GM12873 (cell line): Measurements from ENCODE around the gene TLE3.

Experiments
- TF ChIP-seq, protein P1 (sequence below): IDR thresholded peaks from 2 replicates; pipeline ENCODE4 v1.5.1; 2012; ENCODE audit warnings: low read depth, mild to moderate bottlenecking, moderate library complexity, low read length, control low read depth; ENCODE audit not compliant: insufficient read depth; ENCODE audit errors: missing control alignments

Gene TLE3

DNA sequence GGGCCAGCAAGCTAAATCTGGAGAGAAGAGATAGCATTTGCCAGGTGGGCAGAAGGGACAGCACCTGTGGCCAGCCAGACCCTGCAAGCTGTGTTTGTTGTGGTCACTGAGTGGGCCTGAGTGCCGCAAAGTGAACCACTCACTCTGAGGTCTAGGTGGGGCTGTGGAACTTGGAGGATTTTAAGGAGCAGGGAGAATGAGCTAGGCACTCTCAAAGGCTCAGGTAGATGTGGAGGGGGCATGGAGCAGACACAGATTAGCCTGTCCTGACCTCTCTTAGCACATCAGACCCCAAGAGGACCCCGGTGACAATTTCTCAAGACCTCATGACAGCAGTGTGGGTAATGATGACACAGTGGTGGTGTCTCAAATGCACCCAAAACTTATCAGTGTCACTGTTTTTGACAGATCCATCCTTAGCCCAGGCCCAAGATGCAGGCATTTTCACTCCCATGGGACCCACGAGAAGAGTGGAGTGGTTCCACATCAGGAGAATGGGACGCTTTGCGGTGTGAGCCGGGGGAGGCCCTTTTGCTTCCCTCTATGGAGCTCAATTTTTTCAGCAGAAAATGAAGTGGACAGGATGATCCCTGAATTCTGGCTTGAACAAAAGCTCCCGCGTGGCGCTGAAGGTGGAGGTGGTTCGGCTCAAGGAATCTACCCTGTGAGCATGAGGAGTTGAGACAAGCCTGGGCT, 43.8 kb upstream of the TLE3 start:
- TF ChIP-seq, protein P1, sequence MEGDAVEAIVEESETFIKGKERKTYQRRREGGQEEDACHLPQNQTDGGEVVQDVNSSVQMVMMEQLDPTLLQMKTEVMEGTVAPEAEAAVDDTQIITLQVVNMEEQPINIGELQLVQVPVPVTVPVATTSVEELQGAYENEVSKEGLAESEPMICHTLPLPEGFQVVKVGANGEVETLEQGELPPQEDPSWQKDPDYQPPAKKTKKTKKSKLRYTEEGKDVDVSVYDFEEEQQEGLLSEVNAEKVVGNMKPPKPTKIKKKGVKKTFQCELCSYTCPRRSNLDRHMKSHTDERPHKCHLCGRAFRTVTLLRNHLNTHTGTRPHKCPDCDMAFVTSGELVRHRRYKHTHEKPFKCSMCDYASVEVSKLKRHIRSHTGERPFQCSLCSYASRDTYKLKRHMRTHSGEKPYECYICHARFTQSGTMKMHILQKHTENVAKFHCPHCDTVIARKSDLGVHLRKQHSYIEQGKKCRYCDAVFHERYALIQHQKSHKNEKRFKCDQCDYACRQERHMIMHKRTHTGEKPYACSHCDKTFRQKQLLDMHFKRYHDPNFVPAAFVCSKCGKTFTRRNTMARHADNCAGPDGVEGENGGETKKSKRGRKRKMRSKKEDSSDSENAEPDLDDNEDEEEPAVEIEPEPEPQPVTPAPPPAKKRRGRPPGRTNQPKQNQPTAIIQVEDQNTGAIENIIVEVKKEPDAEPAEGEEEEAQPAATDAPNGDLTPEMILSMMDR = no peak

DNA sequence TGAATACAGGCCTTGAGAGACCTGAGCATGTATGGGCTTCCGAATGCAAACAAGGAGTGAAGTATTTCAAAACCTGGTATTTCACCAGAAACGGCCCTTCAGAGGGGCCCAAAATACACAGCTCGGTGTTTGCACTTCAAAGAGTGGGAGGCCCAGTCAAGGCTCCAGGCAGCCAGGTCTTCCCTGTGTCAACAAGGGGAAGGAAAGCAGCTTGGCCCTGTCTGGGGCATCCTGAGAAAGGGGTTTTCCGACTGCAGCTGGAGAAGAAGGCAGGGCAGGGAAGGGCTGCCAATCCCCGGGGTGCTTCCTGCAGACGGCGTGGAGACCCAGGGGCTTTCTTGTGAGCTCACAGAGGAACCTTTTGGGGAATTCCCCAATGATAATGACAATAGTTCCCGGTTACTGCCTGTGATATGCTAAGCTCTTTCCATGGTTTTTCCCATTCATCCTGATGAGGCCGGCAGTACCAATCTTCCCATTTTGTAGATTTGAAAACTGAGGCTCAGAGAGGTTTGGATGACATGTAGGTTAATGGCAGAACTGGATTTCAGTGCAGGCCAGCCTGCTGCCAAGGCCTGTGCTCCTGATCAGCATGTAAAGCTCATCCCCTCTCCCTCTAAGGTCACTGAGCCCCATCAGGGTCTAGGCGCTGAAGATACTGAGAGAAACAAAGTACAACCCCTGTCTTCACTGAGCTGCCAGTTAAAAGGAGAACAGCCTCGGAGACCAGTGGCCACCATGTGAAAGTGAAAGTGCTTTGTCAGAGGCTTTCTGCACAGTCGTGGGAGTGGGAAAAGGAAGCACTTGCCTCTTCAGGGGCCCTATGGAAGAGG, 43.0 kb upstream of the TLE3 start:
- TF ChIP-seq, protein P1 = no peak

DNA sequence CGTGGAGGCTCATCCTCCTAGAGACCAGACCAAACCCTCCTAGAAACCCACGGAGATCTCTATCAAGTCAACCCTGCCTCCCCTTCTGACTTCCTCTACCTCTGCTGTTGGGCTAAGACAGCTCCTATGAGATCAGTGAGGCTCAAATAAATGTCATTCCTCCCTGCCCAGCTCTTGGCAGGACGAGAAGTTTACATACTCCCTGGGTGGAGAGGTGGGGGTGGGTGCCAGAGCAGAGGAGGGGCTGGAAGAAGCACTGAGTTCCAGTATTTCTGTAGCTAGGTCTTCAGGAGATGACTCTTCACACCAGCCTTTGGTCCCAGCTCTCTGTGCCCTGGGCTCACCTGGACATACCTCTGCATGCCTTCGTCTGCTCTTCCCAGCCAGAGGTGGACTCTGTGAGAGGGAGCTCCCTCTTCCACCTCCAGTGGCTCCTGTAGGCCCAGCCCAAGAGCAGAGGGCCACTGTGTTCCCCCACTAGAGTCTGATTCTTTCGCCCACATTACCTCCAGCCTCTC, 42.4 kb upstream of the TLE3 start:
- TF ChIP-seq, protein P1 = no peak

DNA sequence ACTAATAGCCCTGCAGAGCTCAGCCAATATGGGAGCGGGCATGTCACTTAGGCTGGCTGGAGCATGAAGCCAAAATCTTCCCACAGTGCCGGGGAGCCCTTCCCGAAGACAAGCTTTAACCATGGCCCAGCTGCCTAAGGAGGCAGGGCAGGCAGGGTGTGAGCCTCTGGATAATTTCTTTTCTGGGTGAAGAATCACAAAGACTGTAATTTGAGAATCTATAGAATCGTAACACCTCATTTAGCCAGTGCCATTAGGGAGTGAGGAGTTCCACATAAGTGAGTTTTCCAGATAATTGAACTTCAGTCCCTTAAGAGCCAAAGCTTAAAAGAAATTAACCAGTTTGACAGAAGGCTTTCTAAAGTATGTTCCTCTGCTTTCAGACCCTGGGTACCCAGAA, 40.2 kb upstream of the TLE3 start:
- TF ChIP-seq, protein P1 = no peak

DNA sequence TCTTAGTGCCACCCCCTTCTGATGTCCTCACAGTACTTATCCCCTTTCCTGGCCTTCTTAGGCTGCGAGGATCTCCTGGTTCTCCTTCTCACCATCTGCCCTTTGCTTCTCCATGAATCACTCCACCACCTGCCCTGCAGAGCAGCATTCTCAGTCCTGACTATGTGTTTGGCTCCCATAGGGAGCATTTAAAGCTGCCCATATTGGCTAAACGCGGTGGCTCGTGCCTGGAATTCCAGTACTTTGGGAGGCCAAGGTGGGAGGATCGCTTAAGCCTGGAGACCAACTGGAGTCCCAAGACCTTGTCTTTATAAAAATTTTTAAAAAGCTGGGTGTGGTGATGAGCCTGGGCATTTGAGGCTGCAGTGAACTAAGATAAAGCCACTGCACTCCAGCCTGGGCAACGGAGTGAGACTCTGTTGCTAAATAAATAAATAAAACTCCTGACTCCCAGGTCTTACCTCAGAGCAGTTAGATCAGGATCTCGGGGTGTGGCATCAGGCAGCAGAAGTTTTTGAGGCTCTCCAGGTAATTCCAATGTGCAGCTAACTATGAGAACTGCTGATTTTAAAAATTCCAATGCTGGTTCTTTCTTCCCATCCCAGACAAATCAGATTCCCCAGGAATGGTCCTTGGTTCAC, 36.2 kb upstream of the TLE3 start:
- TF ChIP-seq, protein P1 = no peak

DNA sequence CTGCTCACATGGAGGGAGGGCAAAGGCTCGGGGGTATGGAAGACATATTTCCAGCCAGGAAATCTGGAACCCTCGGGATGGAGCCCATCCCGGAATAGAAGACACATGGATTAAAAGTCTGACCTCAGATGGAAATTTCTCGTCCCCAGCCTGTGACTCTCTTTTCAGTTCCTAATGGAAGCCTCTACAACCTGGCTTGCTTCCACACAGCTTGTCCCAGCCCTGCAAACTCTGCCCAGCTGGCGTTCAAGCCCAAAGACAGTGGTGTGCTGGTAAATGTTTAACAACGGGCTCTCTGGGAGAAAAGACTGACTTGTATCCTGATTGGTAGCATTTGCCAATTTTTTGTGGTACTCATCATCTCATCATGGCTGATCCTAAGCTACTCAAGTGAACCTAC, 35.6 kb upstream of the TLE3 start:
- TF ChIP-seq, protein P1 = no peak

DNA sequence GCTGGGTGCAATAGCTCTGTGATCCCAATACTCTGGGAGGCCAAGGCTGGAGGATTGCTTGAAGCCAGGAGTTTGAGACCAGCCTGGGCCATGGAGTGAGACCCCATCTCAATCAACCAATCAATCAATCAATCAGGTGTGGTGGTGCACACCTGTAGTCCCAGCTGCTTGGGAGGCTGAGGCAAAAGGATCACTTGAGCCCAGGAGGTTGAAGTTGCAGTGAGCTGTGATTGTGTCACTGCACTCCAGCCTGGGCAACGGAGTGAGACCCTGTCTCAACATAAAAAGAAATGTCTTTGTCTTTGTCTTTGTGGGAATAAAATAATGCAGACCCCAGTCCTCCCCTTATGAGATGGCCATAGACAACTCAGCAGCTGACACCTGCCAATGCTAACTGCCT, 34.9 kb upstream of the TLE3 start:
- TF ChIP-seq, protein P1 = no peak
